Mucosa of stomach (tissue), 1 donor: ENCODE results near the gene UBE2K.
"Not testable (repeated sequence)": the region's sequence is repeated elsewhere in the genome, so short reads cannot be mapped to it uniquely, and the experiment has no call there.

Experiments used
- H3K27me3 ChIP-seq: one replicate; pipeline ENCODE4 v1.7.0; 2013; ENCODE audit warnings: mild to moderate bottlenecking, low read length; ENCODE audit not compliant: control insufficient read depth, insufficient read depth
- H3K36me3 ChIP-seq: one replicate; pipeline ENCODE4 v1.7.0; 2013; ENCODE audit warnings: low read length; ENCODE audit not compliant: control insufficient read depth, insufficient read depth
- H3K4me1 ChIP-seq: one replicate; pipeline ENCODE4 v1.7.0; 2013; ENCODE audit warnings: mild to moderate bottlenecking, low read length; ENCODE audit not compliant: control insufficient read depth, insufficient read depth
- H3K4me3 ChIP-seq: one replicate; pipeline ENCODE4 v1.7.0; 2013; ENCODE audit warnings: low read length
- H3K9ac ChIP-seq: one replicate; pipeline ENCODE4 v1.7.0; 2013; ENCODE audit warnings: mild to moderate bottlenecking, low read length, moderate library complexity
- H3K9me3 ChIP-seq: one replicate; pipeline ENCODE4 v1.7.0; 2013; ENCODE audit warnings: mild to moderate bottlenecking, low read length, moderate library complexity; ENCODE audit not compliant: control insufficient read depth
- donor health status: Pancreatic carcinoma.

The UBE2K gene

GRCh38 chr4:39699687-39700409 lies 1.9 kb downstream of the UBE2K start:
- no peak overlapping the region for H3K9ac ChIP-seq
- peaks cover 15% of the 10 kb centered on the region for H3K4me1 ChIP-seq
- no peak overlapping the region for H3K4me3 ChIP-seq
- no peaks in the 10 kb centered on the region for H3K27me3 ChIP-seq
- no peaks in the 10 kb centered on the region for H3K36me3 ChIP-seq
- H3K9me3 ChIP-seq = no peaks in the 10 kb centered on the region

GRCh38 chr4:39700554-39700953 lies 2.6 kb downstream of the UBE2K start:
- no peak overlapping the region for H3K4me3 ChIP-seq
- no peaks in the 10 kb centered on the region for H3K9me3 ChIP-seq
- H3K4me1 ChIP-seq = peaks cover 15% of the 10 kb centered on the region
- H3K27me3 ChIP-seq = no peaks in the 10 kb centered on the region
- no peak overlapping the region for H3K9ac ChIP-seq
- H3K36me3 ChIP-seq = no peaks in the 10 kb centered on the region

- Histone ChIP-seq H3K9ac (no peak overlapping the region), H3K4me3 (no peak overlapping the region), H3K27me3 (no peaks in the 10 kb centered on the region), H3K9me3 (no peaks in the 10 kb centered on the region), H3K4me1 (peaks cover 13% of the 10 kb centered on the region), H3K36me3 (no peaks in the 10 kb centered on the region)
Observed at GRCh38 chr4:39702716-39703115, 4.8 kb downstream of the UBE2K start.

- not testable (repeated sequence) for H3K27me3 ChIP-seq, H3K4me3 ChIP-seq, H3K9me3 ChIP-seq, H3K9ac ChIP-seq, H3K36me3 ChIP-seq
- H3K4me1 ChIP-seq = peaks cover 13% of the 10 kb centered on the region
Observed at GRCh38 chr4:39704789-39705188, 6.9 kb downstream of the UBE2K start.

- Histone ChIP-seq H3K9ac (no peak overlapping the region), H3K9me3 (no peaks in the 10 kb centered on the region), H3K36me3 (no peaks in the 10 kb centered on the region), H3K4me1 (peaks cover 11% of the 10 kb centered on the region), H3K27me3 (no peaks in the 10 kb centered on the region), H3K4me3 (no peak overlapping the region)
Observed at GRCh38 chr4:39706334-39706733, 8.4 kb downstream of the UBE2K start.

- H3K36me3 ChIP-seq = no peaks in the 10 kb centered on the region
- H3K9me3 ChIP-seq = no peaks in the 10 kb centered on the region
- no peaks in the 10 kb centered on the region for H3K27me3 ChIP-seq
- no peak overlapping the region for H3K9ac ChIP-seq
- H3K4me3 ChIP-seq = no peak overlapping the region
- peaks cover 11% of the 10 kb centered on the region for H3K4me1 ChIP-seq
Observed at GRCh38 chr4:39706741-39707511, 9.0 kb downstream of the UBE2K start.

- Histone ChIP-seq H3K9me3 (no peaks in the 10 kb centered on the region), H3K4me1 (peaks cover 11% of the 10 kb centered on the region), H3K27me3 (no peaks in the 10 kb centered on the region), H3K36me3 (no peaks in the 10 kb centered on the region), H3K4me3 (no peak overlapping the region), H3K9ac (no peak overlapping the region)
Observed at GRCh38 chr4:39710098-39710896, 12.4 kb downstream of the UBE2K start.

- Histone ChIP-seq H3K27me3 (no peaks in the 10 kb centered on the region), H3K36me3 (no peaks in the 10 kb centered on the region), H3K4me3 (no peak overlapping the region), H3K4me1 (no peaks in the 10 kb centered on the region), H3K9ac (no peak overlapping the region), H3K9me3 (no peaks in the 10 kb centered on the region)
Observed at GRCh38 chr4:39712819-39713607, 15.1 kb downstream of the UBE2K start.

- Histone ChIP-seq H3K4me1 (no peaks in the 10 kb centered on the region), H3K9ac (no peak overlapping the region), H3K9me3 (no peaks in the 10 kb centered on the region), H3K27me3 (no peaks in the 10 kb centered on the region), H3K4me3 (no peak overlapping the region), H3K36me3 (no peaks in the 10 kb centered on the region)
Observed at GRCh38 chr4:39713691-39714090, 15.8 kb downstream of the UBE2K start.

- Histone ChIP-seq H3K36me3 (no peaks in the 10 kb centered on the region), H3K4me3 (no peak overlapping the region), H3K9me3 (no peaks in the 10 kb centered on the region), H3K4me1 (no peaks in the 10 kb centered on the region), H3K9ac (no peak overlapping the region), H3K27me3 (no peaks in the 10 kb centered on the region)
Observed at GRCh38 chr4:39714166-39714565, 16.2 kb downstream of the UBE2K start.

GRCh38 chr4:39715788-39716187 lies 17.9 kb downstream of the UBE2K start:
- H3K27me3 ChIP-seq = no peaks in the 10 kb centered on the region
- no peaks in the 10 kb centered on the region for H3K4me1 ChIP-seq
- no peak overlapping the region for H3K4me3 ChIP-seq
- no peak overlapping the region for H3K9ac ChIP-seq
- no peaks in the 10 kb centered on the region for H3K9me3 ChIP-seq
- H3K36me3 ChIP-seq = no peaks in the 10 kb centered on the region
